Neural crest cell (in vitro differentiated cells): ENCODE data around the gene ZCCHC24. TPM values are rescaled to one million over a fixed set of nuclear protein-coding genes. Genes with fewer than 3 reads are reported as not detected.
A peak's percentile ranks its signal among the peaks of the same experiment; 100 is the strongest.

Experiments
- DNase-seq: peaks from one replicate; pipeline ENCODE4 v3.0.0; 2021; ENCODE audit warnings: low read depth, mixed read lengths, low spot score
- H3K27ac Mint-ChIP-seq: one replicate; pipeline ENCODE4 v1.8.0; 2021; ENCODE audit warnings: mild to moderate bottlenecking, mixed read lengths; ENCODE audit not compliant: unreplicated experiment
- H3K27me3 Mint-ChIP-seq: 2 replicates; pipeline ENCODE4 v1.8.0; 2021; ENCODE audit warnings: low read depth, mild to moderate bottlenecking, mixed read lengths
- H3K36me3 Mint-ChIP-seq: 2 replicates; pipeline ENCODE4 v1.8.0; 2021; ENCODE audit warnings: low read depth, mild to moderate bottlenecking, mixed read lengths
- H3K4me1 Mint-ChIP-seq: 2 replicates; pipeline ENCODE4 v1.8.0; 2021; ENCODE audit warnings: mixed read lengths
- H3K4me3 Mint-ChIP-seq: one replicate; pipeline ENCODE4 v1.8.0; 2021; ENCODE audit warnings: mild to moderate bottlenecking, mixed read lengths
- H3K9me3 Mint-ChIP-seq: 2 replicates; pipeline ENCODE4 v1.8.0; 2021; ENCODE audit warnings: mixed read lengths
- total RNA-seq: library from RNA; stranded (reverse); gene quantifications from 2 replicates; pipeline ENCODE4 v1.2.1, GENCODE V29; 2021
- TF ChIP-seq, protein P1 (sequence below): fragments of 200-600 bp; sonication (generic); conservative IDR thresholded peaks from 2 replicates; pipeline ENCODE4 v1.5.0; 2021; ENCODE audit warnings: antibody characterized with exemption, mild to moderate bottlenecking

The ZCCHC24 gene
- total RNA-seq, 1 donor from 2014 or later = 26.5 TPM

DNA sequence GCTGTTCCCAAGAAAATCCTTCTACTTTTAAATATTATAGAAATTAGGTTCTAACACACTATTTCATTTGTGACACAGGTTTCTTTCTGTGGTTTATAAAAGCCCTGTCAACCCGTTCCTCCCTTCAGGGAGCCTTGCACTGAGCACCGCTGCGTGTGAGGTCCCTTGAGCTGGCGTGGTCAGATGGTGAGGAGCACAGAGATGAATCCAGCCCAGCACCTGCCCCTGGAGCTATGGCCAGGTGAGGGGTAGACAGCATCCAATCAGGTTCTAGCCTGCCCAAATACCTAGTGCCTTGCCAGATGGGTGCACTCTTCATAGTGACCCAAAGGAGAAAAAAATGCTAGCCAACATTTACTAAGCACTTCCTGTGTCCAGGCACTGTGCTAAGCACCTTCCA, 15.7 kb downstream of the ZCCHC24 start:
- TF ChIP-seq, protein P1, sequence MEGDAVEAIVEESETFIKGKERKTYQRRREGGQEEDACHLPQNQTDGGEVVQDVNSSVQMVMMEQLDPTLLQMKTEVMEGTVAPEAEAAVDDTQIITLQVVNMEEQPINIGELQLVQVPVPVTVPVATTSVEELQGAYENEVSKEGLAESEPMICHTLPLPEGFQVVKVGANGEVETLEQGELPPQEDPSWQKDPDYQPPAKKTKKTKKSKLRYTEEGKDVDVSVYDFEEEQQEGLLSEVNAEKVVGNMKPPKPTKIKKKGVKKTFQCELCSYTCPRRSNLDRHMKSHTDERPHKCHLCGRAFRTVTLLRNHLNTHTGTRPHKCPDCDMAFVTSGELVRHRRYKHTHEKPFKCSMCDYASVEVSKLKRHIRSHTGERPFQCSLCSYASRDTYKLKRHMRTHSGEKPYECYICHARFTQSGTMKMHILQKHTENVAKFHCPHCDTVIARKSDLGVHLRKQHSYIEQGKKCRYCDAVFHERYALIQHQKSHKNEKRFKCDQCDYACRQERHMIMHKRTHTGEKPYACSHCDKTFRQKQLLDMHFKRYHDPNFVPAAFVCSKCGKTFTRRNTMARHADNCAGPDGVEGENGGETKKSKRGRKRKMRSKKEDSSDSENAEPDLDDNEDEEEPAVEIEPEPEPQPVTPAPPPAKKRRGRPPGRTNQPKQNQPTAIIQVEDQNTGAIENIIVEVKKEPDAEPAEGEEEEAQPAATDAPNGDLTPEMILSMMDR = no peak
- Mint-ChIP-seq H3K27ac (no peak overlapping the region), H3K27me3 (no peaks in the 10 kb centered on the region), H3K4me3 (no peak overlapping the region), H3K9me3 (no peaks in the 10 kb centered on the region), H3K36me3 (peaks cover 17% of the 10 kb centered on the region), H3K4me1 (peaks cover 6% of the 10 kb centered on the region)
- no peak for DNase-seq

DNA sequence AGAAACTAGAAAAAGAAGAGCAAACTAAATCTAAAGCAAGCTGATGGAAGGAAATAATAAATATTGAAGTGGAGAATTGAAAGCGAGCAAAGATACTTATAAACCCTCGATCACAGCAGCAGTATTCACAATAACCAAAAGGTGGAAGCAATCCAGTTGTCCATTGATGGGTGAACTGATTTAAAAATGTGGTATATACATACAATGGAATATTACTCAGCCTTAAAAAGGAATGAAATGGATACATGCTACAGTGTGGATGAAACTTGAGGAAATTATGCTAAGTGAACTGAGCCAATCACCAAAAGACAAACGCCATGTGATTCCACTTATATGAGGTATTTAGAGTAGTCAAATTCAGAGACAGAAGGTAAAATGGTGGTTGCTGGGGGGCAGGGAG, 17.5 kb downstream of the ZCCHC24 start:
- Mint-ChIP-seq H3K9me3 (no peaks in the 10 kb centered on the region), H3K36me3 (peaks cover 17% of the 10 kb centered on the region), H3K4me1 (no peaks in the 10 kb centered on the region), H3K27ac (no peak overlapping the region), H3K27me3 (no peaks in the 10 kb centered on the region), H3K4me3 (no peak overlapping the region)
- DNase-seq = no peak
- TF ChIP-seq, protein P1 = no peak

DNA sequence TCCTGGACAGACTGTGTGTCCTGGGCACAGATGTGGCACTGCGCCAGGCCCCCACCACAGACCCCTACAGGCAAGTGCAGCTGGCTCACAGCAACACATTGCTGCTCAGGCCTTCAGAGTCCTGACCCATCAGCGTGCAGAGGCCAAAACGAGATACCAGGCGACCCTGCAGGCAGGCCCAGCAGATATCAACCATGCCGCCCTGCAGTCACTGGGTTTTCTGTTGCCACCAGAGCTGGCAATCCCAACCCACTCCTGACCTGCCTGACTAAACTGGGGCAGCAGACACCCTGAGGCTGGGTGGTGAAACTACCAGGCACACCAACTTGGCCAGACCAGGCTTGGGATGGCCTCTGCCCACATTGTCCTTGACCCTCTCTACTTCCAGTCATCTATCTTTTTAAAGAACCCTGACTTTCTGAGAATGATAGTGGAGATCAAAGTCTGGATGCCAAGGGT, 20.3 kb downstream of the ZCCHC24 start:
- Mint-ChIP-seq H3K4me1 (peaks cover 5% of the 10 kb centered on the region), H3K27me3 (no peaks in the 10 kb centered on the region)

DNA sequence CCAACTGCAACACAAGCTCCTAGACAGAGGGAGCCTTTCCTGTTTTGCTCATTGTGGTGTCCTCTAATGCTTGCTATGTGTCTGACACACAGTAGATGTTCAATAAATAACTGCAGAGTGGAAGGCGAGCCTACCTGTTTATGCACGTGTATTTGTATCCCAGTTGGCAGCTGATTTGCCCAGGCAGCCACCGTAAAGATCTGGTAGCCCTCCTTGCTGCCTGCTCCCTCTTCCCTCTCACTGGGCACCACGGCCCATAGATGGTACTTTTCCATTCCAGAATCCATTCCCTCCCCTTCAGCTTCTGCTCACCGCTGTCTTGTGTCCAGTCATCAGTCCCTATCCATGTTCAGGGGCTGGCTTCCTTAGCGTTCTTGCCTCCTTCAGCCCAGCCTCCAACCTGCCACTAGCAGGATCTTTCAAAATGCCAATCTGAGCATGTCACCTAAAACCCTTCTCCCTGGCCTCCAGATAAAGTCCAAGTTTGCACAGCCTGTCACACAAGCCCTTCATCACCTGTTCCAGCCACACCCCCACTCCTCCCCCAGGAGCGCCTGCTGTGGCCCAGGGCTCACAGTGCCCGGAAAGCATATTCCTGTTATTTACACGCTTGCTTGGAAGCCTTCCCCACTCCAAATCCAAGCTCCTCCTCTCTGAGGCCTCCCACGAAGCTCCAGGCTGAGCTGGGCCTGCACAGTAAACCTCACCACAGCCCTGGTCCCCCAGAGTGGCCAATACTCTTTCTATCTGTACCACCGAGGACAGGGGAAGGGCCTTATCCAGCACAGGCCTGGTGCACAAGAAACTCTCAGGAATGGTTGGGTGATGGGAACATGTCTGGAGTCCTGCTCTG, 21.0 kb downstream of the ZCCHC24 start:
- Mint-ChIP-seq H3K27me3 (no peaks in the 10 kb centered on the region), H3K4me3 (no peak overlapping the region), H3K27ac (peak overlapping the region; percentile 85), H3K36me3 (peaks cover 17% of the 10 kb centered on the region), H3K9me3 (no peaks in the 10 kb centered on the region), H3K4me1 (peaks cover 5% of the 10 kb centered on the region)
- DNase-seq = no peak
- TF ChIP-seq, protein P1 = no peak

More for the DNA sequence above, 20.3 kb downstream of the ZCCHC24 start:
- Mint-ChIP-seq H3K27ac (no peak overlapping the region), H3K36me3 (peaks cover 17% of the 10 kb centered on the region), H3K4me3 (no peak overlapping the region), H3K9me3 (no peaks in the 10 kb centered on the region)
- TF ChIP-seq, protein P1 = no peak
- DNase-seq = no peak

DNA sequence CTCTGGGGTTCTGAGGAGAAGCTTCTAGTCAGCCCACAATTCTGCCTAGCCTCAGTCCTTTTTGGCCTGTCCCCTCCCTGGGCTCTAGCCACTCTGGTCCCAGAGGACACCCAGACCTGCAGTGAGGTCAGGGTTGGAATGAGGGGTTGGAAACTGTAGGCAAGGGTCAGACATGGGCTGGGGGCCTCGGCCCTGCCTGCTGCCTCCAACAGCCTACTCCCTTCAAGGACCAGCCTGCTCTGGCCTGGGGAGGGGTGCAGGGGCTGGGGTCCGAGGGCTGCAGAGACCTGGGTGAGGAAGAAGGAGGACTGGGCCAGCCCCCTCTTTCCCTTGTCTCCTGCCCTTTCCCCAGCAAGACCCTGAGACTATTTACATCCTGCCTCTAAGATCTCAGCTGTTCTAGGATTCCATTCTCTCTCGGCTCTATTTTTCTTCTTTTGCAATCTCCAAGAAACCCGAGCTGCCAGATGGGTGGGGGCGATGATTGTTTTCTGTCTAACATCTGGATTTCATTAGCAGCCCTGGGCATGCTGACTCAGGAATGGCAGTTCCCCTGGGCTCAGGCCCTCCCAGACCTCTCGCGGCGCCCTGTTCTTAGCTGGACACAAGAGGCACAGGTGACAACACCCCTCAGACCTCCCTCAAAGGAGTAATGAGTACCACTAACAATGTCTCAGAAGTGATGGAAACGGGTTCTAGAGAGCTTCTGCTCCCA, 23.1 kb downstream of the ZCCHC24 start:
- no peak overlapping the region for H3K27ac Mint-ChIP-seq
- peaks cover 5% of the 10 kb centered on the region for H3K4me1 Mint-ChIP-seq
- no peaks in the 10 kb centered on the region for H3K27me3 Mint-ChIP-seq
- H3K36me3 Mint-ChIP-seq = peaks cover 9% of the 10 kb centered on the region
- H3K4me3 Mint-ChIP-seq = no peak overlapping the region
- DNase-seq = no peak
- TF ChIP-seq, protein P1 = no peak
- no peaks in the 10 kb centered on the region for H3K9me3 Mint-ChIP-seq
